SK-N-MC (cell line): ENCODE results near the gene MKS1.
A peak's percentile ranks its signal among the peaks of the same experiment; 100 is the strongest.

Experiments used
- DNase-seq: peaks from one replicate; pipeline ENCODE4 v3.0.0-alpha.2; 2011; ENCODE audit warnings: low read depth, low spot score
- H3K27ac ChIP-seq: fragments of 200-600 bp; sonication (generic); 2 replicates; pipeline ENCODE4 v1.5.1; 2016; ENCODE audit warnings: mixed run types
- H3K36me3 ChIP-seq: fragments of 200-600 bp; sonication (generic); 2 replicates; pipeline ENCODE4 v1.6.1; 2017; ENCODE audit warnings: antibody characterized with exemption, low read length, mixed read lengths; ENCODE audit not compliant: insufficient read depth
- H3K4me3 ChIP-seq: fragments of 200-600 bp; sonication (generic); 2 replicates; pipeline ENCODE4 v1.5.1; 2016
- H3K9ac ChIP-seq: fragments of 200-600 bp; sonication (generic); 2 replicates; pipeline ENCODE4 v1.8.0; 2017; ENCODE audit warnings: mixed run types, mixed read lengths; ENCODE audit not compliant: insufficient read length
- H3K9me3 ChIP-seq: fragments of 200-600 bp; sonication (generic); 2 replicates; pipeline ENCODE4 v1.6.1; 2017; ENCODE audit warnings: low read depth, mild to moderate bottlenecking, antibody characterized with exemption, low read length, moderate library complexity, mixed read lengths
- EZH2 ChIP-seq: fragments of 200-600 bp; sonication (generic); IDR thresholded peaks from one replicate; pipeline ENCODE4 v1.6.1; 2017; ENCODE audit warnings: antibody characterized with exemption
- FOXP2 ChIP-seq: optimal IDR thresholded peaks from 2 replicates; pipeline ENCODE3; 2011; ENCODE audit warnings: mild to moderate bottlenecking, moderate library complexity; ENCODE audit not compliant: insufficient read depth; ENCODE audit errors: extremely low read length, control extremely low read depth
- POLR2AphosphoS5 ChIP-seq: IDR thresholded peaks from 2 replicates; pipeline ENCODE4 v1.6.1; 2012; ENCODE audit warnings: mild to moderate bottlenecking, low read depth, low read length, borderline replicate concordance

The MKS1 gene

GRCh38 chr17:58219007-58219788 lies at the start of gene MKS1:
Gene MKS1, minus strand, starts transcription at chr17:58219255. Its CDS starts 25 bp downstream, at chr17:58219230.
- TF ChIP-seq FOXP2 (peak; percentile 53), EZH2 (no peak), POLR2AphosphoS5 (peak; percentile 87)
- peak within 1 kb of the TSS; percentile 84 for H3K4me3 ChIP-seq
- peak within 1 kb of the TSS; percentile 82 for H3K9ac ChIP-seq
- no peaks in the 10 kb centered on the region for H3K36me3 ChIP-seq
- no peaks in the 10 kb centered on the region for H3K9me3 ChIP-seq
- DNase-seq, result peak; percentile 45
- H3K27ac ChIP-seq, result peak within 1 kb of the TSS; percentile 10; the same call in 1 of the 2 replicates

DNA sequence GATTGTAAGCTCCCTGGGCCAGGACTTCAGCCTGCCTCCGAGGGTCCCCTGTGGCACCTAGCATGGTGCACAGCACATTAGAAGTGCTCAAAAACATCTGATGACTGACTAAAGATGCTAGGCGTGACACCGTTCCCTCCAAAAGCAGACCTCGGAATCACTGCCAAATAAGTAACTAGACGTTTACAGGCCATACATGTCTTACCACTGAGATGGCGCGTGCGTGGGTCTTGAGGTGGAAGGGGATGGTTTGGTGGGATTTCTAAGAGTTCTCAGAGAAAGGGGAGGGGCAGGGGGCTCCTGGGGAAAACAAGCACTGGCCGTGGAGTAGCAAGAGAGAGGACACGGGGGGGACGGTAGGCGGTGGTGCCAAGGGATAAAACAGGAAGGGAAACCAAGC lies 49.3 kb upstream of the MKS1 start:
- H3K36me3 ChIP-seq, result no peaks in the 10 kb centered on the region
- no peaks in the 10 kb centered on the region for H3K9me3 ChIP-seq
- no peak for DNase-seq
- TF ChIP-seq FOXP2 (no peak), EZH2 (no peak), POLR2AphosphoS5 (no peak)
- H3K4me3 ChIP-seq, result no peak overlapping the region
- H3K27ac ChIP-seq, result no peak overlapping the region
- H3K9ac ChIP-seq, result no peak overlapping the region

GRCh38 chr17:58267347-58268324 lies 48.6 kb upstream of the MKS1 start:
- no peak overlapping the region for H3K27ac ChIP-seq

DNA sequence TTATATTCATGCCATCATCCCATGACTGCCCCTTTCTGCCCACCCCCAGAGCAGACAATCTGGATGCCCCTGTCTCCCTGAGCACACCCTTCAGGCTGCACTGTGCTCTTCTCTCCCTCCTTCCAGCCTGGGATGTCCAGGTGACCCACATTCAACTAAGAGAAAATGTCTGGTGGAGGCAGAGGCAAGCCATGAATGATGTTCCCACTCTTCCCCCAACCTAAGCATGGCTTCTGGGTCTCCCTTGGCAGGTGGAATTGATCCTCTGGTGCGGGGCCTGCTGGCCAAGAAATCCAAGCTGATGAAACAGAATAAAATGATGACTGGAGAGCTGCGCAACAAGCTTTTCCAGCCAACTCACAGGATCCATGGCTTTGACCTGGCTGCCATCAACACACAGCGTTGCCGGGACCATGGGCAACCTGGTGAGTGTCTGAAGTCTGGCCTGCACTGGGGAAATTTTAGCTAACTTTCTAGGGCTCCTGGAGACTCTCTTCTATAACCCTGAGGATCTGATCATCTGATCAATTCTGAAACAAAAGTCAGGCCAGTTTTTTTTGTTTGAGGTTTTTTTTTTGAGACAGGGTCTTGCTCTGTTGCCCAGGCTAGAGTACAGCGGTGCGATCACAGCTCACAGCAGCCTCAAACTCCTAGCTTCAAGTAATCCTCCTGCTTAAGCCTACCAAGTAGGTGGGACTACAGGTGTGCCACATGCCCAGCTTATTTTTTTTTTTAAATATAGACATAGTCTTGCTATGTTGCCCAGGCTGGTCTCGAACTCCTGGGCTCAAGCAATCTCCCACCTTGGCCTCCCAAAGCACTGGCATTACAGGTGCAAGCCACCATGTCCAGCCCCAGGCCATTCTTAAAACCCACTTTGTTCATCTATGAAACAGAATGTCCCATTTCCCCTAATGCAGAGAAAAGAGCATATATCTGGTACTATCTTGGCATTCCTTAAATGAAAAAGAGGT lies 47.1 kb upstream of the MKS1 start:
- TF ChIP-seq FOXP2 (no peak), EZH2 (no peak), POLR2AphosphoS5 (no peak)
- H3K9ac ChIP-seq, result no peak overlapping the region
- no peak overlapping the region for H3K27ac ChIP-seq
- DNase-seq, result no peak
- no peaks in the 10 kb centered on the region for H3K9me3 ChIP-seq
- H3K36me3 ChIP-seq, result no peaks in the 10 kb centered on the region
- H3K4me3 ChIP-seq, result no peak overlapping the region

More at GRCh38 chr17:58267347-58268324, 48.6 kb upstream of the MKS1 start:
- Histone ChIP-seq H3K4me3 (no peak overlapping the region), H3K36me3 (no peaks in the 10 kb centered on the region), H3K9ac (no peak overlapping the region), H3K9me3 (no peaks in the 10 kb centered on the region)
- TF ChIP-seq EZH2, result no peak
- no peak for TF ChIP-seq POLR2AphosphoS5
- TF ChIP-seq FOXP2, result no peak
- DNase-seq, result no peak

- H3K9me3 ChIP-seq, result no peaks in the 10 kb centered on the region
- TF ChIP-seq FOXP2 (no peak), EZH2 (no peak), POLR2AphosphoS5 (no peak)
- DNase-seq, result no peak
- H3K4me3 ChIP-seq, result no peak overlapping the region
- no peaks in the 10 kb centered on the region for H3K36me3 ChIP-seq
- H3K9ac ChIP-seq, result no peak overlapping the region
- no peak overlapping the region for H3K27ac ChIP-seq
Observed at GRCh38 chr17:58265271-58265670, 46.2 kb upstream of the MKS1 start.

DNA sequence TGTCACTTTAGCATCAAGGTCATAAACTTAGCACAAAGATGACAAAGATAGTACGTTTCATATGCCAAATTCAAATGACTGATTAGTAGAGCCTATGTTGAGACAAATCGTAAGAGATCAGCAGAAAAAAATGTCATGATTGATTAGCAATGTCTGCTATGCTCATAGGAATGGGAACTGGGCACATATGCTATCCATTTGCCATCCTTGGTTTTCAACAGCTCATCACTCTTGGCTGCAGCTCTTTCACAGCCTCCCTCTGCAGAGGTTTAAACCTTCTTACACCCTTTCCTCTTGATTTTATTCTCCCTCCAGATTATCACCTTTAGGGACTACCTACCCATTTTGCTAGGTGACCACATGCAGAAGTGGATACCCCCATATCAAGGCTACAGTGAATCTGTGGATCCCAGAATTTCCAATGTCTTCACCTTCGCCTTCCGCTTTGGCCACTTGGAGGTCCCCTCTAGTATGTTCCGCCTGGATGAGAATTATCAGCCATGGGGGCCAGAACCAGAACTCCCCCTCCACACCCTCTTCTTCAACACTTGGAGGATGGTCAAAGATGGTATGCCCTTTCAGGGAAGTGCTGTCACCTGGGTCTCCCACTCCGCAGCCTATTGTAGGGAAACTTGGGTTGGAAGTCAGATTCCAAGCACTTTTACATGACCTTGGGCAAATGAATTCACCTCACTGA lies 45.5 kb upstream of the MKS1 start:
- H3K36me3 ChIP-seq, result no peaks in the 10 kb centered on the region
- no peak overlapping the region for H3K9ac ChIP-seq
- no peak overlapping the region for H3K4me3 ChIP-seq
- TF ChIP-seq EZH2, result no peak
- TF ChIP-seq POLR2AphosphoS5, result no peak
- no peak for TF ChIP-seq FOXP2
- no peak for DNase-seq
- H3K27ac ChIP-seq, result no peak overlapping the region
- H3K9me3 ChIP-seq, result no peaks in the 10 kb centered on the region

GRCh38 chr17:58263773-58264172 lies 44.7 kb upstream of the MKS1 start:
- Histone ChIP-seq H3K4me3 (no peak overlapping the region), H3K9ac (no peak overlapping the region), H3K27ac (no peak overlapping the region), H3K9me3 (no peaks in the 10 kb centered on the region), H3K36me3 (no peaks in the 10 kb centered on the region)
- no peak for TF ChIP-seq POLR2AphosphoS5
- no peak for TF ChIP-seq FOXP2
- TF ChIP-seq EZH2, result no peak
- DNase-seq, result no peak
